AG09309 (cell line): ENCODE measurements around the gene DNAH10.

ENCODE experiments used
- DNase-seq: peaks from one replicate; pipeline ENCODE4 v3.0.0-alpha.2; 2010; ENCODE audit warnings: low read depth
- H3K4me3 ChIP-seq: 2 replicates; pipeline ENCODE4 v1.5.1; 2011; ENCODE audit warnings: mild to moderate bottlenecking, low read depth, low read length, moderate library complexity; ENCODE audit not compliant: control insufficient read depth
- TF ChIP-seq, protein P1 (sequence below): IDR thresholded peaks from 2 replicates; pipeline ENCODE4 v1.5.1; 2011; ENCODE audit warnings: mild to moderate bottlenecking, low read depth, low read length, inconsistent platforms; ENCODE audit not compliant: insufficient read depth, control insufficient read depth; ENCODE audit errors: missing control alignments

DNAH10 gene

GRCh38 chr12:123961585-123962345, 199.7 kb downstream of the DNAH10 start:
- no peak for DNase-seq
- TF ChIP-seq, protein P1, sequence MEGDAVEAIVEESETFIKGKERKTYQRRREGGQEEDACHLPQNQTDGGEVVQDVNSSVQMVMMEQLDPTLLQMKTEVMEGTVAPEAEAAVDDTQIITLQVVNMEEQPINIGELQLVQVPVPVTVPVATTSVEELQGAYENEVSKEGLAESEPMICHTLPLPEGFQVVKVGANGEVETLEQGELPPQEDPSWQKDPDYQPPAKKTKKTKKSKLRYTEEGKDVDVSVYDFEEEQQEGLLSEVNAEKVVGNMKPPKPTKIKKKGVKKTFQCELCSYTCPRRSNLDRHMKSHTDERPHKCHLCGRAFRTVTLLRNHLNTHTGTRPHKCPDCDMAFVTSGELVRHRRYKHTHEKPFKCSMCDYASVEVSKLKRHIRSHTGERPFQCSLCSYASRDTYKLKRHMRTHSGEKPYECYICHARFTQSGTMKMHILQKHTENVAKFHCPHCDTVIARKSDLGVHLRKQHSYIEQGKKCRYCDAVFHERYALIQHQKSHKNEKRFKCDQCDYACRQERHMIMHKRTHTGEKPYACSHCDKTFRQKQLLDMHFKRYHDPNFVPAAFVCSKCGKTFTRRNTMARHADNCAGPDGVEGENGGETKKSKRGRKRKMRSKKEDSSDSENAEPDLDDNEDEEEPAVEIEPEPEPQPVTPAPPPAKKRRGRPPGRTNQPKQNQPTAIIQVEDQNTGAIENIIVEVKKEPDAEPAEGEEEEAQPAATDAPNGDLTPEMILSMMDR, result no peak
- no peak overlapping the region for H3K4me3 ChIP-seq

DNA sequence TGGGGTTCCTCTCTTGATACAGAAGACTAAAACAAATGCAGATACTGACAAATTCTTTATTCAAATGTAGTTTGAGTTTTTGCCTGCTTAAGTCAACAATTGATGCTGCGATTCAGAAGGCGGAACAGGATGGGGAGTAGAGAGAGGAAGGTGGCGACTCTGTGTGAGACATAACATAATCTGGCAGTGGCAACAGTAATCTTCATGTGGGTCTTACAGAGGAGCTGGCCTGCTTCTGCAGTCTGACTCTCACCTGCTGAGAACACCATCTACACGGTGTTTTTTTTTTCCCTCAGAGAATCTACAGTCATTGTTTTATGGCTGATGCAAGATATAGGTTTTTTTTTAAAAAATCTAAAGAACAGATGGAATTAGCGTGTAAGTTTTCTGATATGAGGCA, 200.4 kb downstream of the DNAH10 start:
- TF ChIP-seq, protein P1, result no peak
- no peak overlapping the region for H3K4me3 ChIP-seq
- DNase-seq, result no peak

- TF ChIP-seq, protein P1, result no peak
- no peak overlapping the region for H3K4me3 ChIP-seq
- no peak for DNase-seq
Measured at GRCh38 chr12:123963821-123964220, 201.7 kb downstream of the DNAH10 start.

DNA sequence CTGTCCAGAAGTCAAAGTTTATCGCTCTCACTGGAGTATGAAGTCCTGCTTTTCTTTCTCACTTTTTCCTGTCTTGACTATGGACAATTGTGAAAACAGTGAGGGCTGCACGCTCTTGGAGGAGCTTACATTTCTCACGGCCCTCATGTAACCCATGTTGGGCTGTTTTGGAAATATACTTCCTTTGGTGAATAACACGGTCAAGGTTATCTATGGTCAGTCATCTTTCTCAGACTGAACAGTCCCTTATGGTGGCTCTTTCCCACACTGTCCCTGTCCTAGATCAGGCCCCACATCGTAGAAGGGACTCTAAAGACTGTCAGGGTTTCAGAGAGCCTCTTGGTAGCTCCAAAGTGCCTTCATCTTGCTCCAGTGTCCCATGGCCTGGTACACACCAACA, 203.3 kb downstream of the DNAH10 start:
- TF ChIP-seq, protein P1, result no peak
- DNase-seq, result no peak
- no peak overlapping the region for H3K4me3 ChIP-seq

DNA sequence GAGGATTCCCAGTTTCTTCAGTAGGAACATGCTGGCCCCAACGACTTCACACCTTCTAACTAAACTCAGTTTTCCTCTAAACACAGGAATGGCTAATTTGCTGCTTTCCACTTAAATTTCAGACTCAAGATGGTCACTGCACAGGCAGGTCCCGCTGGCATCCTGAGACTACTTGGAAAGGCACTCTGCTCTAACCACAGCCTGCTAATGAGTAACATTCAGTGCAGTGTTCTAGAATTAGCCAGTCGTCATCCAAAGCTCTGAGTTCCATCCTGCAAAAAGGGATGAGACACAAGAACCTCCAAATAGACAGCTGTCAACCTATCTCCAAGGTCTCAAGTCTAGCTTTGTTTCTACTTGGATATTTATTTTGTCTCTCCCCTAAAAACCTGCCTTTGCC, 204.5 kb downstream of the DNAH10 start:
- TF ChIP-seq, protein P1, result no peak
- DNase-seq, result peak; percentile 34
- H3K4me3 ChIP-seq, result no peak overlapping the region

DNA sequence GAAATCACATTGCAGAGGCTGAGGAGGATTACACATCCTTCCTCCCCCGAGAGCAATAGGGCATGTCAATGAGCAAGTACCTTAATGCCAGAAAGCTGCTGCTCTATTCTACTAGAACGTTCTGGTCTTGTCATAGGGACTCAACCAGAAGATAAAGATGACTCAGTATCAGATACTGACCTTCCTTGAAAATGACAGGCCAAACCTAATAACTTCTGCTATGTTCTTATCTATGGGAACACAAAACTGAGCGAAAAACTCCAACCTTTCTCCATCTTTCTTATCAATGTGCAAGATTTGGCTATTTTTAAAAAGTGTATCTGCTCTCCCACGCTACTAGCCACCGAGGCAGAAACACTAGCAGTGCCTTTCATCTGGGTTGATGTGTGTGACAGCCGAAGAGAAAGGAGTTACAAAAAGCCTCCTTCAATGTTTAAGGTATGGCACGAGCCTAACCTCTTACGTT, 205.1 kb downstream of the DNAH10 start:
- H3K4me3 ChIP-seq, result no peak overlapping the region
- TF ChIP-seq, protein P1, result no peak
- DNase-seq, result no peak
